Measurements from ENCODE around the gene COL6A5.
"Not testable (repeated sequence)": the region's sequence is repeated elsewhere in the genome, so short reads cannot be mapped to it uniquely, and the experiment has no call there.

Gene COL6A5

DNA sequence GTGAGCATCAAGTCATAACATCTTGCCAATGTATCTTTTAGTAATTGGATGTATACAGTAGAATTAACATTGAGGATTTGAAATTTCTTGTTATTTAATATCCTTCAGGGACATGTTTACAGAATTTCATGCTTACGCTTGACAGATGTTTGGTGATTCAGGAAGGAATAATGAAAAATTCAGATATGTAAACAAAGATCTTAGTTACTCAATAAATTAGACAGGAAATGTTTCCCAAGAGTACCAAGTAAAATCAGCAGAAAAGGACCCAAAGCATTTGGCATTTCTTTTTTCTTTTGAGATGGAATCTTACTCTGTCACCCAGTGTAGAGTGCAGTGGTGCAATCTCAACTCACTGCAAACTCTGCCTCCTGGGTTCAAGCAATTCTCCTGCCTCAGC is 4.7 kb upstream of the COL6A5 start:
- TF ChIP-seq, protein P1, sequence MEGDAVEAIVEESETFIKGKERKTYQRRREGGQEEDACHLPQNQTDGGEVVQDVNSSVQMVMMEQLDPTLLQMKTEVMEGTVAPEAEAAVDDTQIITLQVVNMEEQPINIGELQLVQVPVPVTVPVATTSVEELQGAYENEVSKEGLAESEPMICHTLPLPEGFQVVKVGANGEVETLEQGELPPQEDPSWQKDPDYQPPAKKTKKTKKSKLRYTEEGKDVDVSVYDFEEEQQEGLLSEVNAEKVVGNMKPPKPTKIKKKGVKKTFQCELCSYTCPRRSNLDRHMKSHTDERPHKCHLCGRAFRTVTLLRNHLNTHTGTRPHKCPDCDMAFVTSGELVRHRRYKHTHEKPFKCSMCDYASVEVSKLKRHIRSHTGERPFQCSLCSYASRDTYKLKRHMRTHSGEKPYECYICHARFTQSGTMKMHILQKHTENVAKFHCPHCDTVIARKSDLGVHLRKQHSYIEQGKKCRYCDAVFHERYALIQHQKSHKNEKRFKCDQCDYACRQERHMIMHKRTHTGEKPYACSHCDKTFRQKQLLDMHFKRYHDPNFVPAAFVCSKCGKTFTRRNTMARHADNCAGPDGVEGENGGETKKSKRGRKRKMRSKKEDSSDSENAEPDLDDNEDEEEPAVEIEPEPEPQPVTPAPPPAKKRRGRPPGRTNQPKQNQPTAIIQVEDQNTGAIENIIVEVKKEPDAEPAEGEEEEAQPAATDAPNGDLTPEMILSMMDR (IDR thresholded peaks at IDR 0.05; ENCODE audit: low read length, missing control alignments): no peak
- DNase-seq (ENCODE audit: low read depth): no peak
- no peak overlapping the region for H3K4me3 ChIP-seq (replicated peaks; ENCODE audit: low read depth, low read length)

DNA sequence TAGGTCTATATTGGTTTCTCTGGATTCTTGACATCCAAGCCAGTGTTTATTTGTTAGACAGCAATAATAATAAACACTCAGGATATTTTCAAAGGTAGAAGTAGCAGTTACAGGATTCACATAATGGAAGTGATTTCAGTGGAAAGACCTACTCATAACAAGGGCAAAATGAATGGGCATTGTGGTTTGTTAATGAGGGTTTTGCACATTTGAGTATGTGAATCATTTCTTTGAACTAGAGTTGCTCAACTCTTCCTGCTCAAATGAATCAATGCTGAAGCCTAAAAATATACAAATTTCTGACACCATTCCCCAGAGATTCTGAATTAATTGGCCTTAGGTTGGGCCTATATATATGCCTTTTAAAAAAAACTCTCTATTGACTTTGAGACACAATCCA is 4.1 kb upstream of the COL6A5 start:
- DNase-seq (ENCODE audit: low read depth): no peak
- no peak overlapping the region for H3K4me3 ChIP-seq (replicated peaks; ENCODE audit: low read depth, low read length)
- TF ChIP-seq, protein P1 (IDR thresholded peaks at IDR 0.05; ENCODE audit: low read length, missing control alignments): no peak

DNA sequence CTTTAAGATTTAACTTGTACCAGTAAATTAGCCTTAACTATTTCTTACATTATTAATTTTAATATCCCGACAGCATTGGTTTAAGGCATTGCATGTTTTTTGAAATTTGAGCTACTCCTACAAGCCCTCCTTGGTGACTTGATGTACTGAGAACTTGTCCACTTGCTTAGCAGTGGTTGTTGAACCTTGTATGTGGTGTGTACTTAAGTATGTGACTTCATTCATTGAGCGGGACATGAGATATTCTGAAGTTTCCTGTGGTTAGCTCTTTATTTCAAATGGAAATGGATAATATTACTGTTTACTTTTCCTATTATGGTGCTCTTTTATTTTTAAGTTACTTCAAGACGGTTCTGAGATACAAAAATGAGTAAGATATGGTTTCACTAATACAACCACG is 3.6 kb upstream of the COL6A5 start:
- H3K4me3 ChIP-seq (replicated peaks; ENCODE audit: low read depth, low read length): no peak overlapping the region
- TF ChIP-seq, protein P1 (IDR thresholded peaks at IDR 0.05; ENCODE audit: low read length, missing control alignments): no peak
- no peak for DNase-seq (ENCODE audit: low read depth)

DNA sequence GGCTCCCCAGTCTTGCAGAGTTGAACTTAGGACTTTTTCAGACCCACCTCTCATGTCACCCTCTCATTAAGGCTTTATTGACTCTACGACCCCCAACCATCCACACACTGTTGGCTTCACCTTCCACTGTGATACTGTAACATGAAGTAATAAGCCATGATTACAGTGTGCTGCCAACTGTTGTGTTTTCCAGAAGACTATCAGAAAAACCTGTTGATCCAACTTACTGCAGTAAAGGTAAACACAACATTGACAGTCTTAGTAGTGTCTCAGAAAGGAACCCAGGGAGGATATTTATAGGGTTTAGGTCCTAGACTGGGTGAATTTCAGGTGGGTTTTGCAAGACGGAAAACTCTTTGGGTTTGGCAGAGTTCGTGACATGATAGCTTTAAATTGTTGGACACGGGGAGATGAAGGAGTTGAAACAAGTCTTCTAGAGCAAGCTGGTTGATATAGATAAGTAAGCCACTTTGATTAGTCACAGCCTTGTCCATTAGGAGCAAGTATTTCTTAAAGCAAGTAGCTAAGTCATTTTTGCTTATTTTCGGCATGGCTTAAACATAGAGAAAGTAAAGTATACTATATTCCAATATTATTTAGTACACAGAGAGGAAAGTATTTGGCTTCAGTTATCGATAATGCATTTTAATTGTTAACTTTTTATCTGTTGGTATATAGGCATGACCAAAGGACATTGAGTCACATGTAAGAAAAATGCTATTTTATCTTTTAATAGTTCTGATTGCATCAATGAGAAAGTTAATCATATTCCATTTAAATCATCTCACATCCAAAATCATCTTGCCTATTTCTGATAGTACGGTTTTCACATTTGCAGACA is 2.4 kb upstream of the COL6A5 start:
- TF ChIP-seq, protein P1 (IDR thresholded peaks at IDR 0.05; ENCODE audit: low read length, missing control alignments): no peak
- H3K4me3 ChIP-seq (replicated peaks; ENCODE audit: low read depth, low read length): no peak overlapping the region
- DNase-seq (ENCODE audit: low read depth): no peak

DNA sequence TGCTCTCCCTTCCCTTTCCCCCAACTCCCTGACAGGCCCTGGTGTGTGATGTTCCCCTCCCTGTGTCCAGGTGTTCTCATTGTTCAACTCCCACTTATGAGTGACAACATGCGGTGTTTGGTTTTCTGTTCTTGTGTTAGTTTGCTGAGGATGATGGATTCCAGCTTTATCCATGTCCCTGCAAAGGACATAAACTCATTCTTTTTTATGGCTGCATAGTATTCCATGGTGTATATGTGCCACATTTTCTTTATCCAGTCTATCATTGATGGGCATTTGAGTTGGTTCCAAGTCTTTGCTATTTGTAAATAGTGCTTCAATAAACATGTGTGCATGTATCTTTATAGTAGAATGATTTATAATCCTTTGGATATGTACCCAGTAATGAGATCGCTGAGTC is 2.8 kb downstream of the COL6A5 start:
- H3K4me3 ChIP-seq (replicated peaks; ENCODE audit: low read depth, low read length); DNase-seq (ENCODE audit: low read depth): not testable (repeated sequence)

DNA sequence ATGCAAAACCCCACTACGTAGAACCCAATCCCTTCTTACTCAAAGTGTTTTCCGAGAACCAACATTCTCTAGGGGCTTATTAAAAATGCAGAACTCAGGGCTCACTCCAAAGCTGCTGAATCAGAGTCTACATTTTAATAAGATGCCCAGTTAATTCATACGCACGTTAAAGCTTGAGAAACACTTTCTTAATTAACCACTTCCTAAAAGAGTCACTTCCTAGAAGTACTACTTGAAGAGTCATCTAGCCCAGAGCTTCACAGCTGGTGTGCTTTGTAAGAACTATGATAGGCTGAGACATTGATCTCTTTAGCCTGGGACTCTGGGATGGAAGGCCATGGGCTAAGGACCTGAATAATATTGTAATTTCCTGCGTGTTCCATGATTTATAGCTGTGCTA is 9.0 kb downstream of the COL6A5 start:
- no peak for DNase-seq (ENCODE audit: low read depth)
- H3K4me3 ChIP-seq (replicated peaks; ENCODE audit: low read depth, low read length): no peak overlapping the region
- TF ChIP-seq, protein P1 (IDR thresholded peaks at IDR 0.05; ENCODE audit: low read length, missing control alignments): no peak

DNA sequence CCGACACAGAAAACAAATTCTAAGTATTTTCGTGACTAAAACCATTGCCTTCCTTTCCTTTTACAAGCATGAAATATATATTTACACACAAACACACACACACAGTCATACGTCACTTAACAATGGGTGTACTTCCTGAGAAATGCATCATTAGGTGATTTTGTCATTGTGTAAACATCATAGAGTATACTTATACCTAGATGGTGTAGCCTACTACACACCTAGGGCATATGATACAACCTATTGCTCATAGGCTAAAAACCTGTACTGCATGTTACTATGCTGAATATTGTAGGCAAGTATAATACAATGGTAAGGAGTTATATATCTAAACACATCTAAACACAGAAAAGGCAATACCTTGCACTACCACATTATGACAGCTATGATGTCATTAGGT is 28.6 kb downstream of the COL6A5 start:
- TF ChIP-seq, protein P1 (IDR thresholded peaks at IDR 0.05; ENCODE audit: low read length, missing control alignments): no peak
- no peak for DNase-seq (ENCODE audit: low read depth)
- no peak overlapping the region for H3K4me3 ChIP-seq (replicated peaks; ENCODE audit: low read depth, low read length)

Measured in fibroblast of pulmonary artery (primary cell).